GM12878 (cell line): ENCODE measurements around the gene NPTX1. TPM values are rescaled to one million over a fixed set of nuclear protein-coding genes. Genes with fewer than 3 reads are reported as not detected.

Source experiments
- ATAC-seq: fragments of 200-7000 bp; cut with Tn5 transposase; 3 replicates; pipeline ENCODE4 v1.9.1; 2020; ENCODE audit warnings: mild to moderate bottlenecking, moderate library complexity
- BruUV-seq: library from RNA; stranded (reverse); fragments of 400-500 nt; replicated peaks from 2 replicates; lab custom pipeline; 2021; lab: Mats Ljungman, UMichigan
- CTCF ChIA-PET: fragments of 300-600 bp; sonication (Branson Sonifier 250); formaldehyde crosslinking; extraction: SDS; loops from one replicate; lab custom pipeline; 2021; ENCODE audit warnings: inconsistent platforms; lab: Yijun Ruan, JAX
- POLR2A ChIA-PET: fragments of 350-600 bp; formaldehyde crosslinking; extraction: SDS; loops from one replicate; lab custom pipeline; 2021; ENCODE audit warnings: inconsistent platforms; lab: Charles Lee
- RAD21 ChIA-PET: fragments of 300-600 bp; sonication (Branson Sonifier 250); formaldehyde crosslinking; loops from one replicate; lab custom pipeline; 2023; ENCODE audit warnings: antibody characterized with exemption; ENCODE audit not compliant: unreplicated experiment; lab: Charles Lee
- SMC1A ChIA-PET: fragments of 300-600 bp; sonication (Branson Sonifier 250); formaldehyde crosslinking; loops from one replicate; lab custom pipeline; 2023; ENCODE audit not compliant: unreplicated experiment, uncharacterized antibody; lab: Charles Lee
- DNase-seq: peaks from one replicate; pipeline ENCODE4 v3.0.0-alpha.2; 2011; ENCODE audit warnings: low read depth, low spot score
- FAIRE-seq: peaks from 3 replicates; lab custom pipeline; 2011; peaks lifted over from hg19 to GRCh38; lab: Jason Lieb, UNC
- H2AFZ ChIP-seq: 2 replicates; pipeline ENCODE4 v1.6.0; 2011; ENCODE audit warnings: low read depth, low read length, control low read depth; ENCODE audit not compliant: control insufficient read depth
- H3K27ac ChIP-seq: 2 replicates; pipeline ENCODE4 v1.5.1; 2011; ENCODE audit warnings: control low read depth; ENCODE audit not compliant: control insufficient read depth, insufficient read depth
- H3K27me3 ChIP-seq, 2 experiments: replicated peaks in 1 of 2; 2 replicates each; pipeline versions ENCODE4 v1.6.0 to v1.6.1; 2011; ENCODE audit warnings: low read length in 1 of 2; ENCODE audit not compliant: control insufficient read depth in 2 of 2, insufficient read depth in 2 of 2
- H3K36me3 ChIP-seq, 2 experiments: 2 replicates each; pipeline ENCODE4 v1.5.1; 2011; ENCODE audit warnings: low read length in 1 of 2; ENCODE audit not compliant: control insufficient read depth in 2 of 2, insufficient read depth in 2 of 2
- H3K4me1 ChIP-seq: 2 replicates; pipeline ENCODE4 v1.6.1; 2011; ENCODE audit warnings: mild to moderate bottlenecking, low read length, moderate library complexity, mixed read lengths; ENCODE audit not compliant: control insufficient read depth, insufficient read depth
- H3K4me2 ChIP-seq: 2 replicates; pipeline ENCODE4 v1.6.0; 2011; ENCODE audit warnings: control low read depth; ENCODE audit not compliant: control insufficient read depth, insufficient read depth
- H3K4me3 ChIP-seq: fragments of 200-600 bp; sonication (generic); 2 replicates; pipeline ENCODE4 v1.5.1; 2016
- H3K79me2 ChIP-seq: 2 replicates; pipeline ENCODE4 v1.6.0; 2011; ENCODE audit warnings: low read length; ENCODE audit not compliant: control insufficient read depth, insufficient read depth
- H3K9ac ChIP-seq: 2 replicates; pipeline ENCODE4 v1.8.0; 2011; ENCODE audit warnings: low read length, control low read depth, mixed read lengths; ENCODE audit not compliant: control insufficient read depth, insufficient read depth
- H3K9me3 ChIP-seq: replicated peaks from 3 replicates; pipeline ENCODE4 v1.5.1; 2011; ENCODE audit warnings: mild to moderate bottlenecking, low read length; ENCODE audit not compliant: control insufficient read depth, insufficient read depth
- H4K20me1 ChIP-seq: 2 replicates; pipeline ENCODE4 v1.6.0; 2011; ENCODE audit not compliant: control insufficient read depth, insufficient read depth
- ATF7 ChIP-seq: fragments of 450-650 bp; IDR thresholded peaks from 2 replicates; pipeline ENCODE4 v1.6.1; 2016; ENCODE audit warnings: low read depth, mild to moderate bottlenecking
- CHD2 ChIP-seq: IDR thresholded peaks from 2 replicates; pipeline ENCODE4 v1.6.1; 2011; ENCODE audit warnings: low read depth, low read length, improper control_type of control experiment, borderline replicate concordance
- EZH2 ChIP-seq: IDR thresholded peaks from 2 replicates; pipeline ENCODE4 v1.6.1; 2012; ENCODE audit warnings: low read depth, mild to moderate bottlenecking, control low read depth, inconsistent platforms, low read length, borderline replicate concordance; ENCODE audit not compliant: control insufficient read depth
- KAT2A ChIP-seq: conservative IDR thresholded peaks from 2 replicates; pipeline ENCODE4 v1.6.1; 2011; ENCODE audit warnings: low read depth, low read length; ENCODE audit not compliant: control insufficient read depth
- RB1 ChIP-seq: fragments of 450-650 bp; formaldehyde crosslinking; IDR thresholded peaks from 2 replicates; pipeline ENCODE4 v1.6.1; 2017; ENCODE audit warnings: mild to moderate bottlenecking, borderline replicate concordance
- ZNF207 ChIP-seq: fragments of 450-650 bp; IDR thresholded peaks from 2 replicates; pipeline ENCODE4 v1.6.1; 2014; ENCODE audit warnings: antibody characterized with exemption, mild to moderate bottlenecking, borderline replicate concordance
- WGBS: methylation state at CpG from one replicate; pipeline ENCODE4 v1.1.6; 2016; ENCODE audit warnings: low lambda C conversion rate; ENCODE audit not compliant: insufficient replicate concordance, insufficient coverage; ENCODE audit errors: missing lambda C conversion rate; 5-methylcytosine and 5-hydroxymethylcytosine counted together
- in situ Hi-C: fragments of 300-500 bp; cut with MboI; formaldehyde crosslinking; loops from 9 replicates; pipeline ENCODE4 v1.14.3; 2018; ENCODE audit warnings: mixed read lengths
- intact Hi-C: fragments of 100-400 bp; cut with micrococcal nuclease; formaldehyde crosslinking; loops from one replicate; pipeline ENCODE4 v1.14.2; 2022; ENCODE audit not compliant: unreplicated experiment
- polyA plus RNA-seq, 11 experiments: library from polyadenylated mRNA; depleted of rRNA in 4 of 11; unstranded in 6 of 11; stranded (reverse) in 5 of 11; fragments of >200 nt; fragmentation: Nextera tagmentation in 4 of 11; fragmentation: Illumina TruSeq in 1 of 11; extraction: Ambion mirVana in 4 of 11; extraction: Trizol in 1 of 11; gene quantifications; 1 replicate in 1 of 11; 2 replicates in 10 of 11; pipeline versions ENCODE4 v1.2.1 to v1.2.3, GENCODE V29; 2011 to 2016; ENCODE audit warnings: inconsistent platforms in 2 of 11, missing spikeins in 2 of 11, low read depth in 1 of 11
- total RNA-seq, 4 experiments: library from RNA; depleted of rRNA in 3 of 4; stranded (reverse); fragments of >200 nt in 3 of 4; fragmentation: Illumina TruSeq in 1 of 4; extraction: Trizol in 1 of 4; gene quantifications; 2 replicates each; pipeline versions ENCODE4 v1.2.1 to v1.2.3, GENCODE V29; 2013 to 2021
- TF ChIP-seq, protein P1 (sequence below): fragments of 450-650 bp; IDR thresholded peaks from 2 replicates; pipeline ENCODE4 v1.6.1; 2016; ENCODE audit warnings: mild to moderate bottlenecking, moderate library complexity, borderline replicate concordance

Gene NPTX1
- total and polyA plus RNA-seq, 10 of the 15 experiments (the other 5 are each of a cell fraction or from before 2014, with no cell fraction given), result not detected

DNA sequence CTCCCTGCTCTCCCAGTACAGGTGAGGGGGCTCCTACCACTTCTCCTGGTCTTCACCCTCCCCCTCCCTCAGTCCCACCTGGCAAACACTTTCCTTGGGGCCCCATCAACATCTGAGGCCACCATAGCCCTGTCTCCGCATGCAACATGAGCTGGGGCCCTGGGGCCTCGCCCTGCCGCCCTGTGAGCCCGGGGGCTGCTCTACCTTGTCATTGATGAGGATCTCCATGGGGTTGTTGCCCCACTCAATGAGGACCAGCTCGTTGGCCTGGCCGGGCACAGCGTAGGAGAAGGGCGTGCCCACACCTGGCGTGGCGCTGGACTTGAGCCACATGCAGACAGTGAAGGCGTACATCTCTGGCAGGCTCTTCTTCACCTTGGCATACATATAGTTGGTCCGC is 3.4 kb downstream of the NPTX1 start:
- H3K79me2 ChIP-seq, result no peaks in the 10 kb centered on the region
- no peaks in the 10 kb centered on the region for H3K9me3 ChIP-seq
- no peak overlapping the region for H3K4me3 ChIP-seq
- no peak overlapping the region for H3K4me2 ChIP-seq
- FAIRE-seq (no peak), ATAC-seq (no peak), DNase-seq (no peak)
- ChIA-PET SMC1A (no interaction called here), RAD21 (interaction anchor here (0.6 kb wide), 1 partner anchor 105 kb away, joined by 3 read pairs; no protein-coding TSS in a partner anchor), CTCF (interaction anchor here (0.9 kb wide), 1 partner anchor 99 kb away, joined by 3 read pairs; no protein-coding TSS in a partner anchor), POLR2A (interaction anchor here (0.6 kb wide), 1 partner anchor 707 kb away, joined by 3 read pairs; no protein-coding TSS in a partner anchor)
- no peaks in the 10 kb centered on the region for H3K4me1 ChIP-seq
- H3K36me3 ChIP-seq, result no peaks in the 10 kb centered on the region
- TF ChIP-seq KAT2A, result no peak
- H3K27ac ChIP-seq, result no peak overlapping the region
- H4K20me1 ChIP-seq, result no peaks in the 10 kb centered on the region
- WGBS, result 45% methylated on average over 12 of the region's 12 CpGs
- H2AFZ ChIP-seq, result no peak overlapping the region
- H3K9ac ChIP-seq, result no peak overlapping the region
- intact Hi-C loops, result no loop called here
- in situ Hi-C loops, result no loop called here
- peaks cover 13 to 17% of the 10 kb centered on the region in 2 experiments; a peak in 3 of 4 replicates for H3K27me3 ChIP-seq
- no TSS peak for BruUV-seq

DNA sequence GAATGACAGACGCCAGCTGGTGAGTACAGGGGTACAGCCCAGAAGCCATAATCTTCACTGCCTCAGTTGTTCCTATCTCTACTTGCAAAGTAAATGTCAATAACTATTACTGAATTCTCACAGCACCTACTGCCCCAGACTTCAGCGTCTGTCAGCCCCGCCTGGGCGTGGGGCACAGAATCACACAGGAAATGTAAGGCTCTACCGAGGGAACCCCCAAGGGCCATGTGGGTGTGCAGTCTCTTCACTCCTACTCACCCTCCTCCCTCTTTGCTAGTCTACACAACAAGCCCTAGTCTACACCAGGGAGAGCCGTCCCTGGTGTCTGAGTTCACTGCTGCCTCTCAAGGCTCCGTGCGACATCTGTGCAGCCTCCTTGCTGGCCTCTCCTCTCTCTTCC is 4.5 kb downstream of the NPTX1 start:
- ChIA-PET POLR2A (no interaction called here), CTCF (no interaction called here), SMC1A (no interaction called here), RAD21 (no interaction called here)
- TF ChIP-seq RB1, result no peak
- TF ChIP-seq ATF7, result no peak
- no peak for TF ChIP-seq CHD2
- TF ChIP-seq, protein P1, sequence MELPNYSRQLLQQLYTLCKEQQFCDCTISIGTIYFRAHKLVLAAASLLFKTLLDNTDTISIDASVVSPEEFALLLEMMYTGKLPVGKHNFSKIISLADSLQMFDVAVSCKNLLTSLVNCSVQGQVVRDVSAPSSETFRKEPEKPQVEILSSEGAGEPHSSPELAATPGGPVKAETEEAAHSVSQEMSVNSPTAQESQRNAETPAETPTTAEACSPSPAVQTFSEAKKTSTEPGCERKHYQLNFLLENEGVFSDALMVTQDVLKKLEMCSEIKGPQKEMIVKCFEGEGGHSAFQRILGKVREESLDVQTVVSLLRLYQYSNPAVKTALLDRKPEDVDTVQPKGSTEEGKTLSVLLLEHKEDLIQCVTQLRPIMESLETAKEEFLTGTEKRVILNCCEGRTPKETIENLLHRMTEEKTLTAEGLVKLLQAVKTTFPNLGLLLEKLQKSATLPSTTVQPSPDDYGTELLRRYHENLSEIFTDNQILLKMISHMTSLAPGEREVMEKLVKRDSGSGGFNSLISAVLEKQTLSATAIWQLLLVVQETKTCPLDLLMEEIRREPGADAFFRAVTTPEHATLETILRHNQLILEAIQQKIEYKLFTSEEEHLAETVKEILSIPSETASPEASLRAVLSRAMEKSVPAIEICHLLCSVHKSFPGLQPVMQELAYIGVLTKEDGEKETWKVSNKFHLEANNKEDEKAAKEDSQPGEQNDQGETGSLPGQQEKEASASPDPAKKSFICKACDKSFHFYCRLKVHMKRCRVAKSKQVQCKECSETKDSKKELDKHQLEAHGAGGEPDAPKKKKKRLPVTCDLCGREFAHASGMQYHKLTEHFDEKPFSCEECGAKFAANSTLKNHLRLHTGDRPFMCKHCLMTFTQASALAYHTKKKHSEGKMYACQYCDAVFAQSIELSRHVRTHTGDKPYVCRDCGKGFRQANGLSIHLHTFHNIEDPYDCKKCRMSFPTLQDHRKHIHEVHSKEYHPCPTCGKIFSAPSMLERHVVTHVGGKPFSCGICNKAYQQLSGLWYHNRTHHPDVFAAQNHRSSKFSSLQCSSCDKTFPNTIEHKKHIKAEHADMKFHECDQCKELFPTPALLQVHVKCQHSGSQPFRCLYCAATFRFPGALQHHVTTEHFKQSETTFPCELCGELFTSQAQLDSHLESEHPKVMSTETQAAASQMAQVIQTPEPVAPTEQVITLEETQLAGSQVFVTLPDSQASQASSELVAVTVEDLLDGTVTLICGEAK, result no peak
- no peak for TF ChIP-seq ZNF207
- no peak for TF ChIP-seq EZH2
- in situ Hi-C loops, result no loop called here
- Histone ChIP-seq H3K4me2 (no peak overlapping the region), H4K20me1 (no peaks in the 10 kb centered on the region), H3K9me3 (no peaks in the 10 kb centered on the region), H3K4me1 (no peaks in the 10 kb centered on the region), H3K9ac (no peak overlapping the region), H3K36me3 (no peaks in the 10 kb centered on the region), H2AFZ (no peak overlapping the region), H3K4me3 (no peak overlapping the region), H3K27me3 (peaks cover 15 to 17% of the 10 kb centered on the region in 2 experiments; a peak in 3 of 4 replicates), H3K27ac (no peak overlapping the region), H3K79me2 (no peaks in the 10 kb centered on the region)
- no peak for ATAC-seq
- FAIRE-seq, result no peak
- DNase-seq, result no peak
- no TSS peak for BruUV-seq
- intact Hi-C loops, result no loop called here
- WGBS, result 18% methylated on average over 8 of the region's 8 CpGs
